Activated gamma-delta T cell treated with anti-CD3 and anti-CD28 coated beads, Interleukin-2, amount 50 U/mL, for 16 hours (primary cell): ENCODE results near the gene BABAM2.
"Not testable (repeated sequence)": the region's sequence is repeated elsewhere in the genome, so short reads cannot be mapped to it uniquely, and the experiment has no call there.

Experiments
- DNase-seq: peaks from one replicate; pipeline ENCODE4 v3.0.0-alpha.2; 2020; ENCODE audit warnings: low read depth

Gene BABAM2

GRCh38 chr2:27946530-27947060 lies 56.1 kb downstream of the BABAM2 start:
- no peak for DNase-seq

- no peak for DNase-seq
Measured at GRCh38 chr2:27952070-27952469, 61.5 kb downstream of the BABAM2 start.

- no peak for DNase-seq
Measured at GRCh38 chr2:27953077-27953476, 62.5 kb downstream of the BABAM2 start.

GRCh38 chr2:27954221-27954673 lies 63.7 kb downstream of the BABAM2 start:
- no peak for DNase-seq

- no peak for DNase-seq
Measured at GRCh38 chr2:27954771-27955383, 64.3 kb downstream of the BABAM2 start.

GRCh38 chr2:27955384-27956161 lies 65.0 kb downstream of the BABAM2 start:
- DNase-seq, result no peak

- DNase-seq, result no peak
Measured at GRCh38 chr2:27956888-27957287, 66.4 kb downstream of the BABAM2 start.

GRCh38 chr2:27958711-27959378 lies 68.3 kb downstream of the BABAM2 start:
- DNase-seq, result no peak

GRCh38 chr2:27959496-27959895 lies 69.0 kb downstream of the BABAM2 start:
- DNase-seq, result no peak

GRCh38 chr2:27960237-27960912 lies 69.8 kb downstream of the BABAM2 start:
- no peak for DNase-seq

GRCh38 chr2:27962006-27962405 lies 71.5 kb downstream of the BABAM2 start:
- DNase-seq, result no peak

- no peak for DNase-seq
Measured at GRCh38 chr2:27963472-27963871, 72.9 kb downstream of the BABAM2 start.

- no peak for DNase-seq
Measured at GRCh38 chr2:27964067-27964466, 73.5 kb downstream of the BABAM2 start.

GRCh38 chr2:27965841-27966240 lies 75.3 kb downstream of the BABAM2 start:
- no peak for DNase-seq

GRCh38 chr2:27966466-27966865 lies 75.9 kb downstream of the BABAM2 start:
- no peak for DNase-seq

GRCh38 chr2:27967076-27967475 lies 76.5 kb downstream of the BABAM2 start:
- no peak for DNase-seq

- DNase-seq, result not testable (repeated sequence)
Measured at GRCh38 chr2:27968045-27968444, 77.5 kb downstream of the BABAM2 start.

- not testable (repeated sequence) for DNase-seq
Measured at GRCh38 chr2:27968957-27969356, 78.4 kb downstream of the BABAM2 start.

- DNase-seq, result no peak
Measured at GRCh38 chr2:27972311-27972710, 81.8 kb downstream of the BABAM2 start.

GRCh38 chr2:27973592-27973991 lies 83.1 kb downstream of the BABAM2 start:
- no peak for DNase-seq

- no peak for DNase-seq
Measured at GRCh38 chr2:27976308-27976707, 85.8 kb downstream of the BABAM2 start.

GRCh38 chr2:27977731-27978312 lies 87.3 kb downstream of the BABAM2 start:
- DNase-seq, result no peak
